ENCODE results near the gene PBX4.
"Not testable (repeated sequence)": the region's sequence is repeated elsewhere in the genome, so short reads cannot be mapped to it uniquely, and the experiment has no call there.

Gene PBX4, protein sequence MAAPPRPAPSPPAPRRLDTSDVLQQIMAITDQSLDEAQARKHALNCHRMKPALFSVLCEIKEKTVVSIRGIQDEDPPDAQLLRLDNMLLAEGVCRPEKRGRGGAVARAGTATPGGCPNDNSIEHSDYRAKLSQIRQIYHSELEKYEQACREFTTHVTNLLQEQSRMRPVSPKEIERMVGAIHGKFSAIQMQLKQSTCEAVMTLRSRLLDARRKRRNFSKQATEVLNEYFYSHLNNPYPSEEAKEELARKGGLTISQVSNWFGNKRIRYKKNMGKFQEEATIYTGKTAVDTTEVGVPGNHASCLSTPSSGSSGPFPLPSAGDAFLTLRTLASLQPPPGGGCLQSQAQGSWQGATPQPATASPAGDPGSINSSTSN

DNA sequence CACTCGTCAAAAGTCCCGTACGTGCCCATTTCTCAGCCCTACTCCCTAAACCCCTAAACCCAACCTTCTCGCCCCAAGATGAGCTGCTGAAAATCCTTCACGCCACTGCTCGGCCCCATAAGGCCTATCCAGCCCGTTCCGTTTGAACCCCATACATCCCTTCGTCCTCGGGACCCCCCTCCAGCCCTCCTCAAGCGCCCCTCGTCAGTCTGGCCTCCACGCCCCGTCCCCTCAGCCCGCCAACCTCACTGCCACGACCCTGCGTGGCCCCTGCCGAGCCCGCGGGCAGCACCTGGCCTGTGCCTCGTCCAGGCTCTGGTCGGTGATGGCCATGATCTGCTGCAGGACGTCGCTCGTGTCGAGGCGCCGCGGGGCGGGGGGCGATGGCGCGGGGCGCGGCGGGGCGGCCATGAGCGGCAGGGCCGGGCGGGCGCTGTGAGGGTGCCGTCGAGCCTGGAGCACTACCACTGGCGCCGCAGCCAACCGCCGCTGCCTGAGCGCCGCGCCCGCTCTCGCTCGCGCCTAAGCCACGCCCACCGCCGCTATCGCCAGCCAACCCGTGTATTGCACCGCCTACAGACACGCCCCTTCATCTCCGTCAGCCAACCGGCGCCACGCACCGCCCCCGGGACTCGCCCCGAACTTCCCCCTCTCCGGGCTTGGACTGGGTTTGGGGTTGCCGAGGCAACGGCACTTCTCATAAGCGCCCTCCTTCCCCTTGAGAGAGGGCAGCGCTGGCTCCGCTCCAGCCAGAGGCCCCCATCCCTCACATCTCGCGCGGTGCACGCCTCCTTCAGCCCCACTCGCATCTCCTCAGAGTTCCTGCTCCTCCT is at the start of gene PBX4:
PBX4 (minus strand) TSS at position 469 of the 833 bp plus-strand sequence; CDS start at position 411, 58 bp downstream.
- peak; percentile 98 for DNase-seq (ENCODE audit: low read depth in 2 of 2)

DNA sequence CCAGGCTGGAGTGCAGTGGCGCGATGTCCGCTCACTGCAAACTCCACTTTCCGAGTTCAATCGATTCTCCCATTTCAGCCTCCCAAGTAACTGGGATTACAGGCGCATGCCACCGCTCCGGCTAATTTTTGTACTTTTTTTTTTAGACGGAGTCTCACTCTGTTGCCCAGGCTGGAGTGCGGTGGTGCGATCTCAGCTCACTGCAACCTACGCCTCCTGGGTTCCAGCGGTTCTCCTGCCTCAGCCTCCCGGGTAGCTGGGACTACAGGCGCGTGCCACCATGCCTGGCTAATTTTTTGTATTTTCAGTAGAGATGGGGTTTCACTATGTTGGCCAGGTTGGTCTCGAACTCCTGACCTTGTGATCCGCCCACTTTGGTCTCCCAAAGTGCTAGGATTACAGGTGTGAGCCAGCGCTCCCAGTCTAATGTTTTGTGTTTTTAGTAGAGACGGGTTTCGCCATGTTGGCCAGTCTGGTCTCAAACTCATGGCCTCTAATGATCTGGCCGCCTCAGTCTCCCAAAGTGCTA is 47.0 kb upstream of the PBX4 start:
- DNase-seq (ENCODE audit: low read depth in 2 of 2), result not testable (repeated sequence)

DNA sequence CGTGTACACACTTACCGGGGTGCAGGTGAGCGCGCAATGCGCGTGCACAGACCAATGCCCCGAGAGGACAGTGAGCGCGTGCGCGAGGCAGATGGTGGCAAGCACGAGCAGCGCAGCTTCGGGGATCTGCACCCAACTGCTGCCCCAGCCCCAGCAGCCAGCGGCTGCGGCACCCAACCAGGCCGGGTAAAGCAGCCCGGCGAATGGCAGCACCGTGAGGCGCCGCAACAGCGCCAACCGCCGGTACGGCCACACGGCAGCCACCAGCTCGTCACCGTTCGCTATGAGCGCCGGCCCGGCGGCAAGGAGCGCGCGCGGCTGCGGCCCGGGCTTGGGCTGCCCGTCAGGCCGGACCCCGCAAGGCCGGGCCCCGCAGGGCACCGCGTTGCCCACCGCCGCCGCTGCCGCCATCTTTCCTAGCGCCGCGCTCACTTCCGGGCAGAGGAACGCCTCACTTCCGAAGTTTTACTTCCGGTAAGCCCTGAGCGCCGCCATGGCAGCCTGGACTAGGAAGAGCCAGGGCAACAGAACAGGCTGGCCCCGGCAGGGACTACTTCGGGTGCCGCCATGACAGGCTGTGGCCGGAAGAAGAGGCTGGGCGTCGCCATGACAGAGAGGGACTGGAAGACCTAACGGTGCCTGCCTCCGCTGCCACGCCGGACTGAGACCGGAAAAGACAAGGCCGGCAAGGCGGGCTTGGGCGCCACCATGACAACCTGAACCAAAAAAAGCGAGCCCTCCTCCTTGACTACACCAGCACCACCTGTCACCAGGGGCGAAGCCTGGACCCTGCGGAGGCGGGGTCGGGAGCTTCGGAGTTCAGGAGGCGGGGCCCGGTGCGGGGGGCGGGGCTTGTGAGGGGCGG is 45.0 kb upstream of the PBX4 start, which contains the start of gene ATP13A1:
ATP13A1 (minus strand) TSS at position 421 of the 865 bp plus-strand sequence; CDS start at position 411, 10 bp downstream.
- DNase-seq (ENCODE audit: low read depth in 2 of 2), result peak; percentile 83 to 94

GRCh38 chr19:19662871-19663255 is 44.4 kb upstream of the PBX4 start:
- DNase-seq (ENCODE audit: low read depth in 2 of 2), result no peak

- no peak for DNase-seq (ENCODE audit: low read depth in 2 of 2)
Observed at GRCh38 chr19:19662344-19662743, 43.9 kb upstream of the PBX4 start.

DNA sequence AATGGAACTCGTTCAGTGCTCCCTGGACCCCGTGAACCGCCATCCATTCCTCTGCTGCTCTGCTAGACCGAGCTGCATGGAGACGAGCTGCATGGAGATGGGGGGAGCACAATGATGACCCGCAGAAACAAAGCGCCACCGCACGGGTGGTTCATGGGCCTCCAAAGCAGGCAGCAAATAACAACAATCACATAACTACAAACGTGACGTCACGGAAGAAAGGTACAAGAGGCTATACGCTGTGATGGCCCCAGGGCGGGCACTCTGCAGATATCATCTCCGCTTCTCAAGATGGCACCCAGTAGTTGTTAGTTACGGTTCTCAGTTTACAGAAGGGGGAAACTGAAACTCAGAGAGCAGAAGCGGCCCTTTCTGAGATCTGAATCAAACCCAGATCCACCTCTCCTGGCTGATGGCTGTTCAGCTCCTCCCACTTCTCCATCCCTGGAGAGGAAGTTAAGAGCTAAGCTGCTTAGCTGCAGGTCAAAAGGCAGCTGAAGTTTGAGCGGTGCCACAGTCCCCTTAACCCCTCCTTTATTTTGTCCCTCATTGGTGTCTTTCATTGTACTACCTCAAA is 43.3 kb upstream of the PBX4 start:
- no peak for DNase-seq (ENCODE audit: low read depth in 2 of 2)

DNA sequence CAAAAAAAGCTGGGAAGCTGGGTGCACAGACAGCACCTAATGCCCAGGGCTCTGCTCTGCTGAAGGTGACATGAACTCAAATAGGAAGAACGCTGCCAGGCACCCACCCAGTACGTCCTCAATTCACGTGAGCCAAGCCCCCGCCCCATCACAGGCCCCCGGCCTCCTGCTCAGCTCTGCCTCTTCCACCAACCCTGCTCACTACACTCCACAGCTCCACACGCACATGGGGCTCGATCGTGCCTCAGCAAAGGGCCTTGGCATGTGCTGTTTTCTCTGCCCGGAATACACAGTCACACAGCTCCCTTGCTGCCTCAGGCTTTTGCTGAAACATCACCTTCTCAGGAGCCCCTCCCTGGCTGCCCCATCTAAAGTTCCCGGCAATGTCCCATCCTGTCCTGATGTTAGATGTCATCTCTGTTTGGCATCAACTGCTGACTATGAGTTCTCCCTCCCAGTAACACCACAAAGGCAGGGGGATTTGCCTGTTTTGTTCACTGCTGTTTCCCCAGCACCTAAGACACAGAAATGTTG is 42.7 kb upstream of the PBX4 start:
- no peak for DNase-seq (ENCODE audit: low read depth in 2 of 2)

DNA sequence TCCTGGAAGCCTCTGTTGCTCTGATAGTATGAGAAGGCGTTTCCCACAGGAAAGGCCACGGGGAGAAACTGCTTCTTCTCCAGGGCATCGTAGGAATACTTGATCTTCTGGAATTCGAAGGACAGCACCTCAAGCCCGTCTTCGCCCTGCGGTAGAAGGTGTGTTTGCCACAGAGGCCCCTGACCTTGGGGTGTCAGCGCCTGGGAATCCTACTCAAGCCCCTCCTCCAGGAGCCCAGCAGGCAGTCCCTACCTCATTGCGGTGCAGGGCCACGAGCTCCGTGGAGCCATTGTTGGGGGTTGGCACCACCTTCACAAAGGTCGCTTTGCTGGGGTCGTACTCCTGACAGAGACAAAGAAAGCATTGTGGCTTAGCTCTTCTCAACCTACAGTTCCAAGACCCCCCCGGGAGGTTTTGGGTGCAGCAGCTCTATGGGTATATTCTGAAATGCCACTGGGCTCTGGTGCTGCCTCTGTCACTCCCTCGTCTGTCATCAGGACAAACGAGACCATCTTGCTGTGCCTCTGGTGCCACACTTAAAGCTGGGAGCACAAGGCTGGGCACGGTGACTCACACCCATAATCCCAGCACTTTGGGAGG is 41.3 kb upstream of the PBX4 start:
- no peak for DNase-seq (ENCODE audit: low read depth in 2 of 2)

DNA sequence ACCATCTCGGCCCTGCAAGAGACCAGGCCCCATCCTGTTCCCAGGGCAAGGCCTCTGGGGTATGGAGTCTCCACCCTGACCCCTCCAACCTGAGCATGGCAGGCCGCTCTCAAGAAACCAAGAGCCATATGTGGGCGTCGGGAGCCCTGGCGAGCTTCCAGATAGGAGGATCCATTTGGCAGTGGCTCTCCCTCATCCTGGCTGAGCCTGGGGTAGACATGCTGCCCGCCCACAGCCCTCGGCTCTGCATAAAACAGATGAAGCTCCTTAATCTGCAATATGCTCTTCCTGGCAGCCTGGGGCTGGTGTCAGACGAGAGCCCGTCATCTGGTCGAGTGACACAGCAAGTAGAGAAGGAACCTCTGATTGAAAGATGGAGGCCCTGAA is 38.9 kb upstream of the PBX4 start:
- DNase-seq (ENCODE audit: low read depth in 2 of 2), result no peak

DNA sequence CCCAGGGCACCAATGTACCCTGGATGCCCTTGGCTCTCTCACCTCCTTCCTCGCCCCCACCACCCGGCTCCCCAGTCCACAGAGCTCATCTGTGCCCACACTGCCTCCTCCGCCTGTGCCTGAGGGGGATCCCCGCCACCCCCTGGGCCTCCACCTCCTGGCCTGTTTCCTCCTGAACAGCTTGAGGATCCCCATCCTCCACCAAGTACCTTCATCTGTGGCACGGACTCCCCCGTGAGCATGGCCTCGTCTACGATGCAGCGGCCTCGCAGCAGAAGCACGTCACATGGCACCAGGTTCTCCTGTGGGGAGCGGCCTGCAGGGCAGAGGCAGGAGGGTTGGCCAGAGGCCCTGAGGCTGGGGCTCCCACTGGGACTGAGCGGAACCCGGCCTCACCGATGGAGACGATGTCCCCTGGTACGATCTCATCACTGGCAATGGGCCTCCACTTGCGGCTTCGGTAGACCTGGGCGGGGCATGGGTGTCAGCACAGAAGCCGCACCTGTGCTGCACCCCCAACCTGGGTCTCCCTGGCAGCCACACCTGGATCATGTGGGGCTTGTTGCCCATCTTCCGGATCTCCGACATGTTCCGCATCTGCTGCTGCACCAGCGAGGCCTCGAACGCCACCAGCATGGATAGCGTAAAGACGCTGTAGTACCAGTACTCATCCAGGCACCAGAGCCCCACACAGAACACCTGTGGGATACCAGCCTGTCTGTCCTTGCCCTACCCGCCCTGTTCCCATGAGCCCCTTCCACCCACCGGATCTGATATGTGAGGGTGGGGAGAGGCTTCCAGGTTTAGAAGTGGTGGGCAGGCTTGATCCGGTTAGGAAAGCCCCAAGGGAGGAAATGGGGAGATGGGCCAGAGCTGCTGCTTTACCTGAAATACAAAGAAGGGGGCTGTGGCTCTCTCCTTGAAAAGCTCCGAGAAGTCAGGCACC is 38.2 kb upstream of the PBX4 start:
- DNase-seq (ENCODE audit: low read depth in 2 of 2), result no peak

DNA sequence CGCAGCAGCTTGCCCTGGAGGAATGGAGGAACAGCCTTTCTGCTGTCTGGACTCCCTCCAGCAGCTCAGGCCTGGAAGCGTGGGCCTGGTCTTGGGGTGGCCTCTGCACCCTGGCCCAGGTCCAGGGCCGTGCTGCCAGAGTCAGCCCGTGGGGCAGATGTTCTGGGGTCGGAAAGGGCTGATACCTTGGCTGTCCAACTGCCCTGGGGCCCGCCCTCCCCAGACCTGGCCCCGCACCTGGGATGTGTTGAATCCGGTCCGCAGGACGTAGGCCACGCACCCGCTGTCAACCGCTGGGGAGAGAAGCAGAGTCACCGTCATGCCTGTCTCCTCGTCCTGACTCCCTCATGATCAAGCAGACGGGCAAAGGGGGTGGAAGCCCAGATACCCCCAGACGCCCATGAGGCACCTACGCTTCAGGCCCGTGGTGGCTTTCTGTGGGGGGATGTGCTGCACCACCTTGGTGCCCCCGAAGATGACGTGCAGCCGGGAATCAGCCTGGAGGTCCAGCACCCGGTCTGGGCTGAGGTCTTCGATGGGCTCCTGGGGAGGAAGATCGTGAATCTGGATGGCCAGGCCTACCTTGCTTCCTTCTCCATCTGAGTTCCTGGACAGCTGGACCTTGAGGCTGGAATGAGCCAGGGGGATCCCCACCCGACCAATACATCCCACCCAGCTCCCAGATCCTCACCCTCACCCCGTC is 37.3 kb upstream of the PBX4 start:
- no peak for DNase-seq (ENCODE audit: low read depth in 2 of 2)

DNA sequence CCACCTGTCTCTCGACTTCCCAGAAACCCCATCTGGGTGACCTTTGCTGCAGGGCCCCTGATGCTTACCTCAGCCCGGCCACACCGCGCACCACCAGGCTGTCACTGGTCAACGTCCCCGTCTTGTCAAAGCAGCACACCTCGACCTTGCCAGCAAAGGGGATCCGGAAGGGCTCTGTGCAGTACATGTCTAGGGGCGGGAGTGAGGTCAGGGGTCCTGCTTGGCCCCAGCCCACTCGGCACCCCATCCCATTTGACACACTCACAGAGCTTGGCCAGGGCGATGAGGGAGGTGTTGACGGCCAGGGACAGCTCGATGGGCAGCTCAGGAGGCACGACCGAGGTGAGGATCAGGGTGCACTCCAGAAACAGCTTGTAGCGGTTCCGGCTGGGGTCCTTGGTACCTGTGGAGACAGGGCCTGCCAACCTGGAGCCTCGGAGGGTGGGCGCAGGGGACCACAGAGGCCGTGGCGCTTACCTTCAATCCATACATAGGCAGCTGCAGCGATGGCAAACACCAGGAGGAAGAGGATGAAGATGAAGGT is 36.6 kb upstream of the PBX4 start:
- DNase-seq (ENCODE audit: low read depth in 2 of 2), result no peak

GRCh38 chr19:19654441-19654840 is 36.0 kb upstream of the PBX4 start:
- DNase-seq (ENCODE audit: low read depth in 2 of 2), result no peak

DNA sequence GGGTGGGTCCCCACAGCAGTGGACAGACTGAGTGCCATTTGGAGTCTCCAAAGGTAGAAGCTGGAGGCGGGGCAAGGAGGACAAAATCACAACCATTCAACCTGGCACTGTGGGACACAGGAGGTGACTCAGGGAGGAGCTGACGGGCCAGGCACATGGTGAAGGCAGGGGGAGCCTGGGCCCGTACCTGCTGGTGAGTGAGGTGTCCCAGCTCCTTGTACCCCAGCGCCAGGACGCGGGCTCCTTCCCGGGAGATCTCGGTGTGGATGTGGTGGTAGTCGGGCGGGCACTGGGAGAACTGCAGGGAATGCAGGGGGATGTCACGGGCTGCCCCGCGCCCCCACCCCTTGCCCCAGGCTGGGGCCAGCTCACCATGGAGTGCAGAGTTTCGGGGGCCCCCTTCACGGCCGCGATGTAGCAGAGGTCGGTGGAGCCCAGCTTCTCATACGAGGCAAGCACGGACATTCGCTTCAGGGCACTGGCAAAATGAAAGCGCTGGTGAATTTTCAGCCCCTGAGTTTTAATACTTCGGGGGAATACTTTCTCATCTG is 35.2 kb upstream of the PBX4 start:
- no peak for DNase-seq (ENCODE audit: low read depth in 2 of 2)

DNA sequence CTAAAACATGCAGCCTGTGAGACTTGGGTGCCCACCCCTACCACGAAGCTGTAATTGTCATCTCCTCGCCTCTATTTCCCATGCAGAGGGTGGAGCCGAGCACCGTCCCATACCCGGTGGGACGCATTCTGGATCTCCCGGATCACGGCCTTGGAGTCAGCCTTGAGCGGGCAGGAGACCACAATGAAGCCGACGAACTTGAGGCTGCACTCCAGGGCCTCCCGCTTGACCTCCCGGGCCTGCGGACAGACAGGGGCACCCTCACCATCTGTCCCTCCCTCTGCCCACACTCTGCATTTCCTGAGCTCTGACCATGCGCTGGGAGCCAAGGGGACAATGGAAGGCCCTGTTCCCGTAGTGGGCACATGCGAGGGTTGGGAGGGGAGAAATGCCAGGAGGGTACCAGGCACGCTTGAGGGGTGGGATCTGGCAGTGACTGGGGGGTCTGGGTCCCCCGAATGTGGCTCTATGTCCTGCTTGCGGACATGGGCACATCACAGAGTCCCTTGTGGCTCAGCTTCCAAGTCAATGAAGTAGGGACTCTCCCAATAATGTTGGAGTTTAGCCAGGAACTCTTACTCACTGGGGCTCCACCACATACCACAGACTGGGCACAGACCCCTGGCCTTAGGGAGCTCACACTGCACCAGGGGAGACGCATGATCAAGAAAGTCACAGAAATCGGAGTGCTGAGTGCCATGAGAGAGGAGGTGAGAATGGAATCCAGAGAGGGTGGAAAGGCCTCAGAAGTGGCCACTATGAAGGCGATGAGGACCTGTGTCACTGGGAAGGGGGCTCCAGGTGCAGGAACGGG is 34.2 kb upstream of the PBX4 start:
- no peak for DNase-seq (ENCODE audit: low read depth in 2 of 2)

DNA sequence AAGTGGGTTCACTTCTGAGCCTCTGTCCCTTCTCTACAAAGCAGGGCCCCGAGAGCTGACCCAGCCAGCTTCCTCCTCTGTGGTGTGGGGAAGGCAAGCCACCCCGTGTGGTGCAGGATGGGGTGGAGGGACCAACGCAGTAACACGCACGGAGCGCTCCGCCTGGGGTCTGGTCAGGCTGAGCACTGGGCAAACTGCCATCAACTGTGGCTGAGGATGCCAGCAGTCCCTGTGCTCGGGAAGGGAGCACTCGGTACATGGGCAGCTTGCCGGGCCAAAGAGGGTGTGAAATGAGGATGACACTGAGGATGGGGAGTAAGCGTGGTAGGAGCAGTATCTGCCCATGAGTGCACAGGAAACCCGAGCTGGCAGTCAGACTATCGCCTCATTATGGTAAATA is 32.6 kb upstream of the PBX4 start:
- DNase-seq (ENCODE audit: low read depth in 2 of 2), result no peak

DNA sequence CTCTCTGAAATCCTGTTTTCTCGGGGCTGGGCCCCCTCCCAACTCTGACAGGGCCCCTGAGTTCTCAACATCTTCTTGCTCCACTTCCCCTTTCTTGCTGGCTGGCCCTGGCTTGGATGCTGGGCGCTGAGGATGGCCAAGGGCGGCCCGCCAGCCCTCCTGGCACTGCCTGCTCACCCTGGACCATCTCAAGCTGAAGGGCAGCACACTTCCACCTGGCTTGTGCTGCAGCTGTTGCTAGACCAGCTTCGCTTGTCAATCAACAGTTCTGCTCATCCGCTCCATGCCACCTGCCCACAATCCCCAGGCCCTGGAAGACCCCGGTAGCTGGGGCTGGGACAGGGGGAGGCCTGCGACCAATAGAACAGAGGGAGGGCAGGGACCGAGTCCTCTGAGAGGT is 31.8 kb upstream of the PBX4 start:
- no peak for DNase-seq (ENCODE audit: low read depth in 2 of 2)
